GM12865 (cell line): ENCODE results near the gene RAP1GAP.

Experiments
- DNase-seq: peaks from one replicate; pipeline ENCODE4 v3.0.0; 2010; ENCODE audit warnings: low read depth
- H3K4me3 ChIP-seq: 2 replicates; pipeline ENCODE4 v1.5.1; 2011; ENCODE audit warnings: mild to moderate bottlenecking, low read depth, low read length, control low read depth
- TF ChIP-seq, protein P1 (sequence below): IDR thresholded peaks from 2 replicates; pipeline ENCODE4 v1.5.1; 2011; ENCODE audit warnings: low read length, control low read depth, low read depth, inconsistent platforms; ENCODE audit not compliant: insufficient read depth; ENCODE audit errors: missing control alignments

RAP1GAP gene

DNA sequence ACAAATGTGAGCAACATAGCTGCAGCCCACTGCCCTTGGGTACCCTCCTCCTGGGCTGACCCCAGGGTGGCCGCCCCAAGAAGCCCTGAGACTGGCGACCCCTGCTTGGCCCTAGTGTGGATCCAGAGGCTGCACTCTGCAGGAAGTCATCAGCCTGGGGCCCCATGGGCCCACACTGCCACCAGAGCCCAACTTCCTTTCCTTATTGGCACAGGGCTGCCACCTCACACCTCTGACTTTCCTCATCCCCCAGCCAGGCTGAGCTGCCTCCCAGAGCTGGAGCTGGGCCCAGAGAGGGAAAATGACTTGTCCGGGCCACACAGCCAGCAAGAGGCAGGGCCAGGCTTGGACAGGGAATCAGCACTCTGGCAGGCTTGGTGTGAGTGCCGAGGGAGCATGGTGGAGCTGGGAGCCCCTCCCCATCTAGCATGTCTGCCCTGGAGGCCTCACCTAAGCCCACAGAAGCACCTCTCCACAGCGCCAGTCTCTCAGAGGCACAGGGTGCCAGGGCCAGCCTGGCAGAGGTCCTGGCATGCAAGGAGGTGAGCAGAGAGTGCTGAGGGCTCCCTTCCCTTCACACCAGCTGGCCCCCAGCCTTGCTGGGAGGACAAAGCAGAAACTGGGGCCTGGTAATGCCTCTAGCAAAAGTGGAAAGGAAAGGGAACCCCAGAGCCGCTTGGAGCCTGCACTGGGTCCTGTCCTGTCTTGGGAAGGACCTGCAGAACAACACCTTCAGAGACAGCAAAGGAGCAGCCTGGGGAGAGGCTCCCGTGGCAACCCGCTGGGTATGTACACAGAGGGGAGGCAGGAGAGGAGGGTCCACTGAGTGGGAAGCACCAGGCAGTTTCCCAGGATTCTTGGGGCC is 3.2 kb downstream of the RAP1GAP start:
- TF ChIP-seq, protein P1, sequence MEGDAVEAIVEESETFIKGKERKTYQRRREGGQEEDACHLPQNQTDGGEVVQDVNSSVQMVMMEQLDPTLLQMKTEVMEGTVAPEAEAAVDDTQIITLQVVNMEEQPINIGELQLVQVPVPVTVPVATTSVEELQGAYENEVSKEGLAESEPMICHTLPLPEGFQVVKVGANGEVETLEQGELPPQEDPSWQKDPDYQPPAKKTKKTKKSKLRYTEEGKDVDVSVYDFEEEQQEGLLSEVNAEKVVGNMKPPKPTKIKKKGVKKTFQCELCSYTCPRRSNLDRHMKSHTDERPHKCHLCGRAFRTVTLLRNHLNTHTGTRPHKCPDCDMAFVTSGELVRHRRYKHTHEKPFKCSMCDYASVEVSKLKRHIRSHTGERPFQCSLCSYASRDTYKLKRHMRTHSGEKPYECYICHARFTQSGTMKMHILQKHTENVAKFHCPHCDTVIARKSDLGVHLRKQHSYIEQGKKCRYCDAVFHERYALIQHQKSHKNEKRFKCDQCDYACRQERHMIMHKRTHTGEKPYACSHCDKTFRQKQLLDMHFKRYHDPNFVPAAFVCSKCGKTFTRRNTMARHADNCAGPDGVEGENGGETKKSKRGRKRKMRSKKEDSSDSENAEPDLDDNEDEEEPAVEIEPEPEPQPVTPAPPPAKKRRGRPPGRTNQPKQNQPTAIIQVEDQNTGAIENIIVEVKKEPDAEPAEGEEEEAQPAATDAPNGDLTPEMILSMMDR, result no peak
- DNase-seq, result no peak

DNA sequence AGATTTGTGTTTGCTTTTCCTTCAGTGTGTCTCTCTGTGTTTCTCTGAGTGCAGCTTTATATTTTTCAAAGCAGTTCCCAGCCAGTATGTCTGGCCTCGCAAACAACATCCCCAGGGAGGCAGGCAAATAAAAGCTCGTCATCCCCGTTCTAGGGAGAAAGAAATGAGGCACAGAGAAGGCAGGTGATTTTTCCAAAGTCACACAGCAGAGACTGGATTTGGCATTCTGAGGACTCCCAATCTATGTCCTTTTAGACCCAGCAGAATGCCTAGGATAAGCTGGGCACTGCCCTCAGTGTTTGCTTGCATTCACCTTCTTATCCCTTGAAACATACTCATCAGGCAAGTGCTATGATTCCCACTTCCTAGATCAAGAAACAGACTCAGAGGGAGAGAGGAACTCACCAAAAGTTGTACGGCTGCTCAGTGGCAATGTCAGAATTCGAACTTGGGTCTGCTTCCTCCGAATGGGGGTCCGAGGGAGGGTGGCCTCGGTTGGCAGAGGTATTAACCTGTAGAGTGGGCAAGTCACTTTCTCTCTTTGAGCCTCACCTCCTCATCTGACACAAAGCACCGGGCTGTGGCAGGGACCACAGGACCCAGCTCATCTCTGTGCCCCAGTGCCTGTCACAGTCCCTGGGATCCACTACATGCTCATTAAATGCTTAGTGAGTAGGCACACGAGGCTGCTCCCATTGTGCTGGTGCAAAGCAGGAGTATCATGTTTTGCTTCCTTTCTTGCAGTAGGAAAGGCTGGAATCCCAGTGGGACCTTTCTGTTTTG is 4.2 kb downstream of the RAP1GAP start:
- TF ChIP-seq, protein P1, result no peak
- no peak for DNase-seq
- no peak overlapping the region for H3K4me3 ChIP-seq

More for the DNA sequence above, 3.2 kb downstream of the RAP1GAP start:
- no peak overlapping the region for H3K4me3 ChIP-seq

DNA sequence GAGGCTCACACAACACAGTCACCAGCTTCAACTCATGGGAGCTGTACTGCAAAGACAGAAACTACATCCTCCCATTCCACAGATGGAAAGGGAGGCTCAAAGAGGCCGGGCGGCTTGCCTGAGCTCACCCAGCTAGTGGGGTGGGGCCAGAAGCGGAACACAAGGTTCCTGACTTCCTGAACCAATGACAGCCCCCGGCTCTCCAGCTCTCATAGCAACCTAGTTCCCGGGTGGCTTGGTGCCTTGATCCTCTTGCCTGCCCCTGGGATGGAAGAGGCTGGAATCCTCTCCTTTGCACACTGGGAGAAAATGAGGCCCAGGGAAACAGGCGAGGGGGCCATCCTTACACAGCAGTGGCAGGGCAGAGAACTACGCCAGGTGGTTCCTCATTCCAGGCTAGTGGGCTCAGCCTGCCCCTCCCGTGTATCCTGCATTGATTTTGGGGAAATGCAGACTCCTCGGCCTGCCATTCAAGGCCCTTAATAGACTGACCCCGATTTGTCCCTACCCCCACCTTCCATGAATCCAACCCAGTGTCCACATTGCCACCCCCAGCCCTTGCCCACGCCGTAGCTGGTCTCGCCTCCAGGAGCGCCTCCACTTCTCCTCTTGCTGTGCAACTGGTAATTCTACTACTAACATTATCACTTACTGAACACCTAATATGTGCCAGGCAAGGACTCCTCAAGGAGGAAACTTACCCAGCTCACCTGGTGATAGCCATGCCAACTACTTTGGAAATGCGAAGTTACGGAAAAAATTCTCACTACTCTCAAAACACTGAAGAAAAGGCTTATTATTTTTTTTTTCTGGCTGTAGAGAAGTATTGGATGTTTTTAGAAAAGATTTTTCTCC is 5.0 kb downstream of the RAP1GAP start:
- no peak overlapping the region for H3K4me3 ChIP-seq
- DNase-seq, result no peak
- TF ChIP-seq, protein P1, result no peak

DNA sequence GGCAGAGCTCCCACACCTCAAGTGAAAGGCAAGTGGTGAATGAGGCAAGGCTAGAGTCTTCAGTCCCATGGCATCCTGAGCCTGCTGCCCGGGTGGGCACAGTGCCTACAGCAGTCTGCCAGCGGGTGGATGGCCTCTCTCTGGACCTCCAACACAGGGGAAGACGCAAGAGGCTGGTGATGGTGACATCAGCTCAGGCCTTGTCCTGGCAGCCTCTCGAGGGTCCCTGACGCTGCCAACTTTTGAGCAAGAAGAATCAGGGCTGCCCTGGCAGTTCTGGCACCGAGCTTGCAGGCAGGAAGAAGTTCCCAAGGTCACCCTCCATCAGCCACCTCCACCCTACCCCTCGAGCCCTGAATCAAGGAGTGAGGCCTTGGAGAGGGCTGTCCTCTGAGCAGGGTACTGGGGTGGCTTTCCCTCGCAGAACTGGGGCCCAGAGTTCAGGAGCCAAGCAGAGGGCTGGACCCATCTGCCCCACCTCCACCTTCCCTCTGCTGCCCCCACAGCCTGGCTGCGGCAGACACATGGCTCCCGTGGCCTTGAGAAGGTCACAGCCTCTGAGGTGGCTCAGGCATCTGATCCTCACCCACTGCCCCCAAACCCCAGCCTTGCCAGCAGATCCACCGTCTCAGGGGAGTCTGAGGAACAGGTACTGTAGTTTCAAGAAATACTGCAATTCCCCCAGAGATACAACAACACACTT is 5.8 kb downstream of the RAP1GAP start:
- no peak for DNase-seq
- TF ChIP-seq, protein P1, result no peak
- H3K4me3 ChIP-seq, result no peak overlapping the region

DNA sequence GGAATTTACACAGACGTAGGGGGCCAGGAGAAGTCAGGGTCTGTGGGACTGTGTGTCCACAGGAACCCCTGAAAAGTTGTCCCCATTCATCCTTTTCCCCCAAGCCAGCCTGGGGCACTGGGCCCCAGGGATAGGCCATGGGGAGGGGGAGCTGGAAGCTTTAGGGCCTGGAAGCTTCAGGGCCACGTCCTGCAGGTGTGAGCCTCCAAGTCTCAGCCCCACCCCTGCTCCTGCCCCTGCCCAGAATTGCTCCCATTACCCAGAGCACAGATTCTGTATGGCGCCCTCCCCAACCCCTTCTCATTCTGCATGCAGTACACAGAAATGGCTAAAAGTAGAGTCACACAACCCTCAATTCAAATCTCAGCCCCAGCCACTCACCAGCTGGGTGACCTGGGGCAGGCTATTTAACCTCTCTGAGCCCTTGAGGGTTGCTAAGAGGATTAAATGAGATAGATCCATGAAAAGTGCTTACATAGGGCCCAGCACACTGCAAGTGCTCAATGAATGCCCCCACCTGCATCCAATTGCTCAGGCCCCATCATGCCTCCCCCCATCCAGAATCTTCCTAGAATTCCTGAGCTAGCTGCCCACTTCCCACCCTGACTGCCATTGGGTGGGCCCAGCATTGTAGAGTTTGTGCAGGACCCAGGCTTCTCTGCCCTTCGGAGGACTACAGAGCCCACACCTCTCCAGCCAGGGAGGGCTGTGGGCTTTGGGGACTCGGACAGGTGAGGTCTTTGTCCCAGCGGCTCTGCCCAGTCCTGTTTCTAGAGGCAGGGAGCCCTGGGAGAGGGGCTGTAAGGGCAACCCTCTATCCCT is 6.5 kb downstream of the RAP1GAP start:
- H3K4me3 ChIP-seq, result no peak overlapping the region
- TF ChIP-seq, protein P1, result no peak
- no peak for DNase-seq
